Measurements from ENCODE around the gene HADHA.

DNA sequence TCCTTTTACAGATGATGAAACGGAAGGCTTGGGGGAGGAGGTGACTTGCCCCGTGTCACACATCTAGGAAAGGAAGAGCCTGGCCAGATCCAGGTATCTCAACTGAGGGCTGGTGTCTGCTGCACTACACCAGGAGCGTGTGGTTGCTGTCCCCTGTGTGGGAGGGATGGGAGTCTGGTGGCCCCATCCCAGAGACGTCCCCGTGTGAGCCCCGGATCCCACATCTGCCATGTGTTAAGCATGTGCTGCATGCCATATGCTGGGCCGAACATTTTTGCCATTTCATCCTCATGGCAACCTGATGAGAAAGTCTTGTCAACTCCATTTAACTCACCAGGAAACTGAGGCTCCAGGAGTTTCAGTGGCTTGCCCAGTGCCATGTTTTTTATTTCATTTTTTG, 67.3 kb downstream of the HADHA start:
- TF ChIP-seq POLR2A (IDR thresholded peaks at IDR 0.05; ENCODE audit: low read length): no peak
- no peak for TF ChIP-seq GATA1 (IDR thresholded peaks at IDR 0.05; ENCODE audit: low read depth, low read length)

All from erythroblast (primary cell).